Adrenal gland (tissue), 5 donors: ENCODE data around the gene CAMTA1.
"Not testable (repeated sequence)": the region's sequence is repeated elsewhere in the genome, so short reads cannot be mapped to it uniquely, and the experiment has no call there.

ENCODE experiments used
- POLR2A ChIP-seq, 2 donors: fragments of 450-650 bp; IDR thresholded peaks; one replicate each; pipeline ENCODE4 v1.6.1; 2017; ENCODE audit warnings: antibody characterized with exemption in 2 of 2, mild to moderate bottlenecking in 2 of 2, moderate library complexity in 1 of 2
- TF ChIP-seq, protein P1 (sequence below), 6 experiments: fragments of 450-650 bp in 4 of 6; fragments of 200-600 bp in 2 of 6; sonication (generic) in 1 of 6; IDR thresholded peaks; 1 replicate in 5 of 6; 2 replicates in 1 of 6; pipeline versions ENCODE4 v1.5.1 to v1.8.0; 2016 to 2021; ENCODE audit warnings: antibody characterized with exemption in 6 of 6, mild to moderate bottlenecking in 2 of 6, moderate library complexity in 1 of 6
- donor health status: DM: no; HTN: no; CAD: no.

- TF ChIP-seq POLR2A (IDR thresholded peaks at IDR 0.05), result not testable (repeated sequence)
- TF ChIP-seq, protein P1, sequence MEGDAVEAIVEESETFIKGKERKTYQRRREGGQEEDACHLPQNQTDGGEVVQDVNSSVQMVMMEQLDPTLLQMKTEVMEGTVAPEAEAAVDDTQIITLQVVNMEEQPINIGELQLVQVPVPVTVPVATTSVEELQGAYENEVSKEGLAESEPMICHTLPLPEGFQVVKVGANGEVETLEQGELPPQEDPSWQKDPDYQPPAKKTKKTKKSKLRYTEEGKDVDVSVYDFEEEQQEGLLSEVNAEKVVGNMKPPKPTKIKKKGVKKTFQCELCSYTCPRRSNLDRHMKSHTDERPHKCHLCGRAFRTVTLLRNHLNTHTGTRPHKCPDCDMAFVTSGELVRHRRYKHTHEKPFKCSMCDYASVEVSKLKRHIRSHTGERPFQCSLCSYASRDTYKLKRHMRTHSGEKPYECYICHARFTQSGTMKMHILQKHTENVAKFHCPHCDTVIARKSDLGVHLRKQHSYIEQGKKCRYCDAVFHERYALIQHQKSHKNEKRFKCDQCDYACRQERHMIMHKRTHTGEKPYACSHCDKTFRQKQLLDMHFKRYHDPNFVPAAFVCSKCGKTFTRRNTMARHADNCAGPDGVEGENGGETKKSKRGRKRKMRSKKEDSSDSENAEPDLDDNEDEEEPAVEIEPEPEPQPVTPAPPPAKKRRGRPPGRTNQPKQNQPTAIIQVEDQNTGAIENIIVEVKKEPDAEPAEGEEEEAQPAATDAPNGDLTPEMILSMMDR (IDR thresholded peaks at IDR 0.05), result not testable (repeated sequence)
Measured at GRCh38 chr1:7330726-7331125, 545.5 kb downstream of the CAMTA1 start.
